Measurements from ENCODE around the gene BZW2.

The BZW2 gene

DNA sequence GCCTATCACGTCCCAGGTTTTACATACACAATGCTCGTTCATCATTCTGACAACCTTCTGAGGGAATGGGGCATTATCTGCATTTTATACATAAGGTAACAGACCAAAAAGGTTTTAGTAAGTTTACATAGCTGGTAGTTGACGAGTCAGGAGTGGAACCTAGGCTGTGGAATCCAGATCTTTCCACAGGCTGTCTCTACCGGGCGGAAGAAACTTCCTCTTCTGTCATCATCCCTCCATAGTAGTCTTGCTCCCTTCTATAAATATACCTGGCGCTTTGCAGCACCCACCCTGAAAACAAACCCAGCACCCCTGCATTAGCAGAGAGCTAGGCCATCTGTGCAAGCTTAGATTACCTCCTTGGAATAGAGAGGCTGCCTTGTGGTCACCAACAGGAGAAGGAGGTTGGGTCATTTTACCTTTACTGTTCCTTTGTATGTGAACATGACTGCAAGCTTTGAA, 108.9 kb downstream of the BZW2 start:
- TF ChIP-seq, protein P1, sequence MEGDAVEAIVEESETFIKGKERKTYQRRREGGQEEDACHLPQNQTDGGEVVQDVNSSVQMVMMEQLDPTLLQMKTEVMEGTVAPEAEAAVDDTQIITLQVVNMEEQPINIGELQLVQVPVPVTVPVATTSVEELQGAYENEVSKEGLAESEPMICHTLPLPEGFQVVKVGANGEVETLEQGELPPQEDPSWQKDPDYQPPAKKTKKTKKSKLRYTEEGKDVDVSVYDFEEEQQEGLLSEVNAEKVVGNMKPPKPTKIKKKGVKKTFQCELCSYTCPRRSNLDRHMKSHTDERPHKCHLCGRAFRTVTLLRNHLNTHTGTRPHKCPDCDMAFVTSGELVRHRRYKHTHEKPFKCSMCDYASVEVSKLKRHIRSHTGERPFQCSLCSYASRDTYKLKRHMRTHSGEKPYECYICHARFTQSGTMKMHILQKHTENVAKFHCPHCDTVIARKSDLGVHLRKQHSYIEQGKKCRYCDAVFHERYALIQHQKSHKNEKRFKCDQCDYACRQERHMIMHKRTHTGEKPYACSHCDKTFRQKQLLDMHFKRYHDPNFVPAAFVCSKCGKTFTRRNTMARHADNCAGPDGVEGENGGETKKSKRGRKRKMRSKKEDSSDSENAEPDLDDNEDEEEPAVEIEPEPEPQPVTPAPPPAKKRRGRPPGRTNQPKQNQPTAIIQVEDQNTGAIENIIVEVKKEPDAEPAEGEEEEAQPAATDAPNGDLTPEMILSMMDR (IDR thresholded peaks at IDR 0.05; ENCODE audit: low read depth, low read length, missing control alignments), result no peak
- DNase-seq (ENCODE audit: low read depth), result no peak
- in situ Hi-C loops (cut with HindIII; ENCODE audit: low sequenced_read_pairs), result loop anchor here (5.0 kb wide), 1 partner anchor 38 kb away; no protein-coding TSS in a partner anchor
- peak overlapping the region; percentile 74 for H3K4me3 ChIP-seq (ENCODE audit: low read depth, low read length)

DNA sequence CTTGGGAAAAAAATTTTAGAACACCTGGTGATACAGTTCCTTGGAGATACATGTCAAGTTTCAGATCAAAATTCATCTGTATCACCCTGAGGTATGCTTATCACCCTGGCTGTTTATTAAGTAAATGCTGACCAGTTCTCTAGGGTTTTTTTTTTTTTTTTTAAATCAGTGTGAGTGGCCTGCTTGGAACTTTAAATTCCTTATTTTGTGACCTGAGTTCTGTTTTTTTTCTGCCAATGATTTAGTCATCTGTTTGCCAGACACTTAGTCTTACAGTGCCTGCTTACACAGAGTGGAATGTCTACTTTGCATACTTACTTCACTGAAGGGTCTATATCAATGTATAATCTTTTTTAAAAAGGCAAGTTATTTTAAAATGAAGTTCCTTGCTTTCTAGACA, 109.4 kb downstream of the BZW2 start:
- H3K4me3 ChIP-seq (ENCODE audit: low read depth, low read length), result no peak overlapping the region
- DNase-seq (ENCODE audit: low read depth), result no peak
- in situ Hi-C loops (cut with HindIII; ENCODE audit: low sequenced_read_pairs), result loop anchor here (5.0 kb wide), 1 partner anchor 38 kb away; no protein-coding TSS in a partner anchor
- TF ChIP-seq, protein P1 (IDR thresholded peaks at IDR 0.05; ENCODE audit: low read depth, low read length, missing control alignments), result no peak

Data from astrocyte of the cerebellum (primary cell).